Measurements from ENCODE around the gene FOXN3. TPM values are rescaled to one million over a fixed set of nuclear protein-coding genes. Genes with fewer than 3 reads are reported as not detected.

FOXN3 gene
- total and polyA plus RNA-seq, 10 of the 15 experiments (the other 5 are each of a cell fraction or from before 2014, with no cell fraction given): 4.5 to 68.9 (median 29.7) TPM

DNA sequence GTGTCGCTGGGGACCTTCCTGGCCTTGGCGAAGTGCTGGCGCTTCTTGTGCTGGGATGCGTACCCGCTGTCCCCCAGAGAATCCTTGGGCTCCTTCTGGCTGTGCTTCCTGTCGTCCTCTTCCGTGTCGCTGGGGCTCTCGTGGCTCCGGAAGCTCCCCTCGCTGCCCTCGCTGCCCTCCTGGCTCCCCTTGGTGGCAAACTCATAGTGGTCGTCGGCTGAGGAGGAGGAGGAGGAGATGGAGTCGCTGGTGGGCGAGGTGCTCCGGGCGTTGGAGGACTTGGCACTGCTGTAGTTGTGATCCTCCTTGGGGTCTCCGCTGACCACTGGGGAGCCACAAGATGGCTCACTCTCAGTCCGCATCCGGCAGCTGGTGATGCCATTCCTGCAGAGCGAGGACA, 254.4 kb downstream of the FOXN3 start:
- Histone ChIP-seq H2AFZ (ENCODE audit: control insufficient read depth, low read depth, low read length) (no peak overlapping the region), H3K36me3 (ENCODE audit: control insufficient read depth in 2 of 2, insufficient read depth in 2 of 2, low read length in 1 of 2) (peaks cover 5 to 12% of the 10 kb centered on the region in 2 experiments; a peak in 3 of 4 replicates), H3K9ac (ENCODE audit: control insufficient read depth, insufficient read depth, low read length) (no peak overlapping the region), H3K79me2 (ENCODE audit: control insufficient read depth, insufficient read depth, low read length) (no peaks in the 10 kb centered on the region; the same call in 1 of the 2 replicates), H3K4me3 (no peak overlapping the region), H3K9me3 (replicated peaks; ENCODE audit: control insufficient read depth, insufficient read depth, low read length) (no peaks in the 10 kb centered on the region), H3K27ac (ENCODE audit: control insufficient read depth, insufficient read depth) (no peak overlapping the region), H3K4me1 (ENCODE audit: control insufficient read depth, insufficient read depth, low read length) (peaks cover 19% of the 10 kb centered on the region), H4K20me1 (ENCODE audit: control insufficient read depth, insufficient read depth) (no peaks in the 10 kb centered on the region), H3K4me2 (ENCODE audit: control insufficient read depth, insufficient read depth) (no peak overlapping the region), H3K27me3 (replicated peaks in 1 of 2; ENCODE audit: control insufficient read depth in 2 of 2, insufficient read depth in 2 of 2, low read length in 1 of 2) (no peaks in the 10 kb centered on the region)
- SMC1A ChIA-PET (ENCODE audit: uncharacterized antibody, unreplicated experiment): interaction anchor here (3.7 kb wide), 1 partner anchor 8 kb away, joined by 11 read pairs; no protein-coding TSS in a partner anchor
- intact Hi-C loops (cut with micrococcal nuclease; ENCODE audit: unreplicated experiment) (no loop called here), in situ Hi-C loops (cut with MboI) (loop anchor here (10.0 kb wide), 1 partner anchor 262 kb away; no protein-coding TSS in a partner anchor)
- ATAC-seq: no peak
- RAD21 ChIA-PET (ENCODE audit: unreplicated experiment): no interaction called here
- CTCF ChIA-PET: no interaction called here
- no peak for FAIRE-seq
- POLR2A ChIA-PET: no interaction called here
- TF ChIP-seq ZNF384 (IDR thresholded peaks at IDR 0.05; ENCODE audit: borderline replicate concordance, low read depth, low read length) (no peak), GABPA (IDR thresholded peaks at IDR 0.05; ENCODE audit: low read depth) (no peak), BHLHE40 (IDR thresholded peaks at IDR 0.05; ENCODE audit: borderline replicate concordance in 1 of 2, low read depth in 2 of 2, low read length in 1 of 2) (no peak), KDM1A (IDR thresholded peaks at IDR 0.05; ENCODE audit: borderline replicate concordance) (no peak), HDAC2 (IDR thresholded peaks at IDR 0.05) (no peak), IKZF2 (IDR thresholded peaks at IDR 0.05) (no peak), ATF2 (IDR thresholded peaks at IDR 0.05; ENCODE audit: low read length) (no peak), ZNF207 (IDR thresholded peaks at IDR 0.05; ENCODE audit: borderline replicate concordance) (no peak), NBN (IDR thresholded peaks at IDR 0.05) (no peak), BRCA1 (IDR thresholded peaks at IDR 0.05; ENCODE audit: low read depth, low read length) (no peak), ESRRA (IDR thresholded peaks at IDR 0.05; ENCODE audit: low read length) (no peak), IRF4 (IDR thresholded peaks at IDR 0.05; ENCODE audit: low read depth, low read length) (no peak), FOXM1 (IDR thresholded peaks at IDR 0.05; ENCODE audit: low read depth, low read length) (no peak), NFIC (IDR thresholded peaks at IDR 0.05; ENCODE audit: low read depth, low read length) (no peak), NFYB (IDR thresholded peaks at IDR 0.05; ENCODE audit: insufficient read depth, low read depth, low read length) (no peak), ZNF274 (IDR thresholded peaks at IDR 0.05; ENCODE audit: insufficient read depth, insufficient read length) (no peak), RELA (IDR thresholded peaks at IDR 0.05; ENCODE audit: borderline replicate concordance, partially characterized antibody) (no peak)
- TF ChIP-seq, protein P1, sequence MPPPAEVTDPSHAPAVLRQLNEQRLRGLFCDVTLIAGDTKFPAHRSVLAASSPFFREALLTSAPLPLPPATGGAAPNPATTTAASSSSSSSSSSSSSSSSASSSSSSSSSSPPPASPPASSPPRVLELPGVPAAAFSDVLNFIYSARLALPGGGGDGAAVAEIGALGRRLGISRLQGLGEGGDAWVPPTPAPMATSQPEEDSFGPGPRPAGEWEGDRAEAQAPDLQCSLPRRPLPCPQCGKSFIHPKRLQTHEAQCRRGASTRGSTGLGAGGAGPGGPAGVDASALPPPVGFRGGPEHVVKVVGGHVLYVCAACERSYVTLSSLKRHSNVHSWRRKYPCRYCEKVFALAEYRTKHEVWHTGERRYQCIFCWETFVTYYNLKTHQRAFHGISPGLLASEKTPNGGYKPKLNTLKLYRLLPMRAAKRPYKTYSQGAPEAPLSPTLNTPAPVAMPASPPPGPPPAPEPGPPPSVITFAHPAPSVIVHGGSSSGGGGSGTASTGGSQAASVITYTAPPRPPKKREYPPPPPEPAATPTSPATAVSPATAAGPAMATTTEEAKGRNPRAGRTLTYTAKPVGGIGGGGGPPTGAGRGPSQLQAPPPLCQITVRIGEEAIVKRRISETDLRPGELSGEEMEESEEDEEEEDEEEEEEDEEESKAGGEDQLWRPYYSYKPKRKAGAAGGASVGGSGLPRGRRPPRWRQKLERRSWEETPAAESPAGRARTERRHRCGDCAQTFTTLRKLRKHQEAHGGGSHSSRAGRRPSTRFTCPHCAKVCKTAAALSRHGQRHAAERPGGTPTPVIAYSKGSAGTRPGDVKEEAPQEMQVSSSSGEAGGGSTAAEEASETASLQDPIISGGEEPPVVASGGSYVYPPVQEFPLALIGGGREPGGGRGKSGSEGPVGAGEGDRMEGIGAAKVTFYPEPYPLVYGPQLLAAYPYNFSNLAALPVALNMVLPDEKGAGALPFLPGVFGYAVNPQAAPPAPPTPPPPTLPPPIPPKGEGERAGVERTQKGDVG (CRISPR knock-in tag; IDR thresholded peaks at IDR 0.05): no peak
- 98% methylated on average over 16 of the region's 22 CpGs for WGBS (ENCODE audit: insufficient coverage, insufficient replicate concordance, low lambda C conversion rate, missing lambda C conversion rate)
- no peak for DNase-seq (ENCODE audit: low read depth, low spot score)
- BruUV-seq (replicated peaks): no TSS peak
